ENCODE data around the gene CCNH. TPM values are rescaled to one million over a fixed set of nuclear protein-coding genes. Genes with fewer than 3 reads are reported as not detected.

CCNH gene
- total RNA-seq, 1 donor from 2014 or later: 53.7 TPM

DNA sequence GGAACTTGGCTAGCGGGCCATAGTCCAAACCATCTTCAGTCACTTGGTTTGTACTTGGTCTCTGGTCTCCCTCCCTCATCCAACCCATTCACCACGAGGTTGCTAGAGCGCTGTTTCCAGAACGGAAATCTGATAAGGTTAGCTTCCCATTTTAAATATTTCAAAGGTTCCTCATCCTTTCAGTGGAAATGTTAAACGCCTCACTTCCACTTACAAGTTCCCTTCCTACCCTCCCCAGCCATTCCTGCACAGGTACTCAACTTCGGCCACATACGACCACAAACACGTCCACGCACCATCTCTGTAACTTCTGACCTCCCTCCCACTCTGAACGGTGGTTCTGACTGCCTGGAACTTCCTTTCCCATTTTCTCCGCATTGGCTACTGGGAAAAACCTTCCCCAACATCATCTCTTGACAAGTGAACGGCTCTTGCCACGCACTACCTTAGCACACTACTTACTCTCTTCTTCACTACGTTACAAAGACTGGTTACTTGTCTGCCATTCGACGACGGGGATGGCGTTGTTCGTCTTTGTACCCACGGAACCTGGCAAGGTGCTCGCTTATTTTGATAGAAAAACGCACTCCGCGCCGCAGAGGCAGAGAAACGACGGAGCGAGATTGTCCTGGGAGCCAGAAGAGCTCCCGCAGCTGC lies 629 bp downstream of the CCNH start:
- TF ChIP-seq, protein P1, sequence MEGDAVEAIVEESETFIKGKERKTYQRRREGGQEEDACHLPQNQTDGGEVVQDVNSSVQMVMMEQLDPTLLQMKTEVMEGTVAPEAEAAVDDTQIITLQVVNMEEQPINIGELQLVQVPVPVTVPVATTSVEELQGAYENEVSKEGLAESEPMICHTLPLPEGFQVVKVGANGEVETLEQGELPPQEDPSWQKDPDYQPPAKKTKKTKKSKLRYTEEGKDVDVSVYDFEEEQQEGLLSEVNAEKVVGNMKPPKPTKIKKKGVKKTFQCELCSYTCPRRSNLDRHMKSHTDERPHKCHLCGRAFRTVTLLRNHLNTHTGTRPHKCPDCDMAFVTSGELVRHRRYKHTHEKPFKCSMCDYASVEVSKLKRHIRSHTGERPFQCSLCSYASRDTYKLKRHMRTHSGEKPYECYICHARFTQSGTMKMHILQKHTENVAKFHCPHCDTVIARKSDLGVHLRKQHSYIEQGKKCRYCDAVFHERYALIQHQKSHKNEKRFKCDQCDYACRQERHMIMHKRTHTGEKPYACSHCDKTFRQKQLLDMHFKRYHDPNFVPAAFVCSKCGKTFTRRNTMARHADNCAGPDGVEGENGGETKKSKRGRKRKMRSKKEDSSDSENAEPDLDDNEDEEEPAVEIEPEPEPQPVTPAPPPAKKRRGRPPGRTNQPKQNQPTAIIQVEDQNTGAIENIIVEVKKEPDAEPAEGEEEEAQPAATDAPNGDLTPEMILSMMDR (IDR thresholded peaks at IDR 0.05): no peak
- Histone ChIP-seq H3K36me3 (peaks cover 37% of the 10 kb centered on the region), H3K27ac (peak overlapping the region; percentile 98), H3K4me3 (peak overlapping the region; percentile 73), H3K4me1 (peaks cover 27% of the 10 kb centered on the region), H3K27me3 (ENCODE audit: low read depth) (no peaks in the 10 kb centered on the region), H3K9me3 (no peaks in the 10 kb centered on the region)
- no peak for DNase-seq
- intact Hi-C loops (cut with DNase I): no loop called here
- ATAC-seq: peak; percentile 65

GRCh38 chr5:87411586-87411972 lies 1.2 kb downstream of the CCNH start:
- ATAC-seq: no peak
- no peak for DNase-seq
- H3K27me3 ChIP-seq (ENCODE audit: low read depth): no peaks in the 10 kb centered on the region
- TF ChIP-seq, protein P1 (IDR thresholded peaks at IDR 0.05): no peak
- H3K4me1 ChIP-seq: peaks cover 27% of the 10 kb centered on the region
- H3K4me3 ChIP-seq: peak overlapping the region; percentile 73
- no peaks in the 10 kb centered on the region for H3K9me3 ChIP-seq
- peaks cover 42% of the 10 kb centered on the region for H3K36me3 ChIP-seq
- intact Hi-C loops (cut with DNase I): no loop called here
- peak overlapping the region; percentile 98 for H3K27ac ChIP-seq

- H3K36me3 ChIP-seq: peaks cover 48% of the 10 kb centered on the region
- no peak for DNase-seq
- no peaks in the 10 kb centered on the region for H3K27me3 ChIP-seq (ENCODE audit: low read depth)
- H3K9me3 ChIP-seq: no peaks in the 10 kb centered on the region
- no peak overlapping the region for H3K4me3 ChIP-seq
- intact Hi-C loops (cut with DNase I): no loop called here
- TF ChIP-seq, protein P1 (IDR thresholded peaks at IDR 0.05): no peak
- no peak for ATAC-seq
- no peak overlapping the region for H3K27ac ChIP-seq
- H3K4me1 ChIP-seq: peaks cover 27% of the 10 kb centered on the region
These were observed 1.8 kb downstream of the CCNH start for GRCh38 chr5:87410931-87411330.

DNA sequence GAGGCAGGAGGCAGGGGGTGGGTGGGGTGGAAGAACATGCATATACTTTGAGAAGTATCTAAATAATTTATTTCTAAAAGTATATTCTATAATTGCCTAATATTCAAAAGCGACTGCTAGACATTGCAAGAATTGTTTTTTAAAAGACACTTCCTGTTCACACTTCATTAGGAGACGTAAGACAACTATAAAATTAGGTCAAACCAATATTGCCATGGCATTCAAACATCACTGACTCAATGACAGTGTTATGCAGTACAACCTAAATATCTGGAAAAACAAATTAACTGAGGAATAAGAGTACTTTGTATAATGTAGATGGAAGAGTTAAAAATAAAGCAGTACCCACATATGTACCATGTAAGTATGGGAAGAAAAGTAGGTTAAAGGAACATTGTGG lies 4.5 kb downstream of the CCNH start:
- peaks cover 22% of the 10 kb centered on the region for H3K4me1 ChIP-seq
- H3K9me3 ChIP-seq: no peaks in the 10 kb centered on the region
- no peak for ATAC-seq
- intact Hi-C loops (cut with DNase I): no loop called here
- DNase-seq: no peak
- peaks cover 76% of the 10 kb centered on the region for H3K36me3 ChIP-seq
- H3K27ac ChIP-seq: no peak overlapping the region
- TF ChIP-seq, protein P1 (IDR thresholded peaks at IDR 0.05): no peak
- no peaks in the 10 kb centered on the region for H3K27me3 ChIP-seq (ENCODE audit: low read depth)
- H3K4me3 ChIP-seq: no peak overlapping the region

DNA sequence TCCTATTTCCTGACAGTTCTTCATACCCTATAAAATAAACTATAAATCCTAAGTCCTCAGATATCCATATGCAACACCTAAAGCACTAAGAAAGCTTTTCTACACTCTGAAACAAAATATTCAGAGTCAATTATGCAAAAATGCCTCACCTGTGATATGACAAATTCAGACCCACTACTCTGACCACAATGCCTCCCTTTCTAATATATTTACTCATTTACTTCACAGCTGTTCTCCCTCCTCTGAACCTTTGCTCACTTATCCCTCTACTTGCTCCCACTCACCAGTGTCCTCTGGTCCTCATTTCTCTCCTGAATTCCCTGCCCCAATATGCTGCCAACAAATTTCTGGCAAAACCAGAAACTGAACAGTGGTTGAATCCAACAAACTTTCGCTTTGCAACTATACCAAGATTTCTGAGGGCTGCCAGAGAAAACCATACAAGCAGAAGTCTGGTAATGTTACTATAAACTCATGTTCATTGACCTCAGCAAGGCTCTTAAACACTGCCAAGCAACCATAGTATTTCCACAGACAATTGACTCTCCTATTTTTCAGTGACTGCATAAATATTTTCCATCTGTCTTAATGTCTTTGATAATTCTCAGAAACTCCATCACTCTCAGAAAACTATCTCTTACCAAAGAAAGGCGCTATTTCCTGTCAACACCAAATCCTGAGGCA lies 7.1 kb downstream of the CCNH start:
- Histone ChIP-seq H3K4me1 (peaks cover 9% of the 10 kb centered on the region), H3K27me3 (ENCODE audit: low read depth) (no peaks in the 10 kb centered on the region), H3K36me3 (peaks cover 93% of the 10 kb centered on the region), H3K4me3 (no peak overlapping the region), H3K27ac (no peak overlapping the region), H3K9me3 (peaks cover 5% of the 10 kb centered on the region)
- DNase-seq (no peak), ATAC-seq (no peak)
- TF ChIP-seq, protein P1 (IDR thresholded peaks at IDR 0.05): no peak
- intact Hi-C loops (cut with DNase I): no loop called here

Measured in lower lobe of right lung (tissue), 2 donors.